ENCODE results near the gene ANKS1A.

ANKS1A gene

GRCh38 chr6:35089216-35089934 is 200.3 kb downstream of the ANKS1A start:
- no peak for TF ChIP-seq CTCF (IDR thresholded peaks at IDR 0.05; ENCODE audit: insufficient read depth, missing control alignments)
- FAIRE-seq (no peak), DNase-seq (ENCODE audit: insufficient read length, low spot score) (peak; percentile 13)

GRCh38 chr6:35089935-35090505 is 201.0 kb downstream of the ANKS1A start:
- FAIRE-seq: no peak
- TF ChIP-seq CTCF (IDR thresholded peaks at IDR 0.05; ENCODE audit: insufficient read depth, missing control alignments): no peak
- DNase-seq (ENCODE audit: insufficient read length, low spot score): peak; percentile 13

- FAIRE-seq: no peak
- peak; percentile 4 for DNase-seq (ENCODE audit: insufficient read length, low spot score)
- no peak for TF ChIP-seq CTCF (IDR thresholded peaks at IDR 0.05; ENCODE audit: insufficient read depth, missing control alignments)
Measured at GRCh38 chr6:35090734-35091133, 201.7 kb downstream of the ANKS1A start.

GRCh38 chr6:35091346-35092083 is 202.5 kb downstream of the ANKS1A start:
- no peak for FAIRE-seq

GRCh38 chr6:35092362-35093117 is 203.5 kb downstream of the ANKS1A start:
- DNase-seq (ENCODE audit: insufficient read length, low spot score) (no peak), FAIRE-seq (no peak)
- TF ChIP-seq CTCF (IDR thresholded peaks at IDR 0.05; ENCODE audit: insufficient read depth, missing control alignments): no peak

More at GRCh38 chr6:35091346-35092083, 202.5 kb downstream of the ANKS1A start:
- no peak for DNase-seq (ENCODE audit: insufficient read length, low spot score)
- TF ChIP-seq CTCF (IDR thresholded peaks at IDR 0.05; ENCODE audit: insufficient read depth, missing control alignments): no peak

GRCh38 chr6:35093118-35093445 is 204.0 kb downstream of the ANKS1A start:
- FAIRE-seq: no peak

More at GRCh38 chr6:35093118-35093445, 204.0 kb downstream of the ANKS1A start:
- no peak for TF ChIP-seq CTCF (IDR thresholded peaks at IDR 0.05; ENCODE audit: insufficient read depth, missing control alignments)
- no peak for DNase-seq (ENCODE audit: insufficient read length, low spot score)
